Thoracic aorta endothelial cell (primary cell): ENCODE data around the gene FIGLA. TPM values are rescaled to one million over a fixed set of nuclear protein-coding genes. Genes with fewer than 3 reads are reported as not detected.

Experiments used
- small RNA-seq: library from RNA; depleted of rRNA; stranded (forward); fragments of <200 nt; gene quantifications from one replicate; pipeline ENCODE3, GENCODE V24; 2012
- total RNA-seq: library from RNA; depleted of rRNA; stranded (reverse); fragments of >200 nt; gene quantifications from 2 replicates; pipeline ENCODE4 v1.2.3, GENCODE V29; 2012

The FIGLA gene
- not detected in 2 replicates for total RNA-seq

GRCh38 chr2:70790136-70790828 is at the start of gene FIGLA:
TSS of gene FIGLA (minus strand) at chr2:70790643. CDS start at chr2:70790638, 5 bp downstream.

GRCh38 chr2:70835643-70836042 is 45.2 kb upstream of the FIGLA start, which contains the start of gene CD207:
TSS of gene CD207 (minus strand) at chr2:70835816. CDS start at chr2:70835776, 40 bp downstream.

GRCh38 chr2:70820499-70820898 is 30.1 kb upstream of the FIGLA start, which contains the start of gene CLEC4F:
TSS of gene CLEC4F (minus strand) at chr2:70820599. CDS start at chr2:70820523, 76 bp downstream.

GRCh38 chr2:70767699-70768589 is 22.5 kb downstream of the FIGLA start, which contains the start of gene ADD2:
TSS of gene ADD2 (minus strand) at chr2:70768200. CDS start at chr2:70706408, 61,792 bp downstream.

Small RNAs within 50 kb of the gene (small RNA-seq; reads per million reads assigned to genes)
- gene HMGN2P21: not detected

Other genes starting within 250 kb of the FIGLA start
- gene TGFA, start 236.8 kb downstream of the FIGLA start, total RNA-seq: 0.22 and 0.66 TPM in 2 replicates
- 7.3 and 8.4 TPM in 2 replicates for gene ADD2, start 22.4 kb downstream of the FIGLA start, total RNA-seq
- gene CLEC4F, start 30.0 kb upstream of the FIGLA start, total RNA-seq: not detected in 2 replicates
- gene CD207, start 45.2 kb upstream of the FIGLA start, total RNA-seq: not detected in 2 replicates
- gene VAX2, start 109.9 kb upstream of the FIGLA start, total RNA-seq: 0.40 and 0.72 TPM in 2 replicates
- 0.07 TPM in 1 of 2 replicates, not detected in the other for gene ATP6V1B1, start 145.3 kb upstream of the FIGLA start, total RNA-seq
- 0.13 and 0.50 TPM in 2 replicates for gene ANKRD53, start 188.0 kb upstream of the FIGLA start, total RNA-seq
- 43.4 and 56.5 TPM in 2 replicates for gene TEX261, start 204.2 kb upstream of the FIGLA start, total RNA-seq